Liver (tissue), 9 donors: Measurements from ENCODE around the gene PCNT. TPM values are rescaled to one million over a fixed set of nuclear protein-coding genes. Genes with fewer than 3 reads are reported as not detected.

ENCODE experiments used
- DNase-seq: peaks from one replicate; pipeline ENCODE4 v3.0.0-alpha.2; 2017; ENCODE audit warnings: low spot score
- H3K27ac ChIP-seq, 2 donors: one replicate each; pipeline ENCODE4 v1.7.0; 2013; ENCODE audit warnings: inconsistent platforms in 2 of 2, low read length in 2 of 2, control low read depth in 1 of 2, low read depth in 1 of 2, mild to moderate bottlenecking in 1 of 2
- H3K27me3 ChIP-seq, 4 donors: one replicate each; pipeline versions ENCODE4 v1.6.1 to v1.7.0; 2013; ENCODE audit warnings: low read length in 3 of 4, inconsistent platforms in 1 of 4, mild to moderate bottlenecking in 1 of 4, moderate library complexity in 1 of 4; ENCODE audit not compliant: control insufficient read depth in 4 of 4, insufficient read depth in 4 of 4
- H3K36me3 ChIP-seq, 4 donors: one replicate each; pipeline versions ENCODE4 v1.6.1 to v1.7.0; 2013; ENCODE audit warnings: low read length in 3 of 4, mild to moderate bottlenecking in 3 of 4, low read depth in 1 of 4, moderate library complexity in 1 of 4; ENCODE audit not compliant: control insufficient read depth in 4 of 4, insufficient read depth in 3 of 4
- H3K4me1 ChIP-seq, 4 donors: one replicate each; pipeline versions ENCODE4 v1.6.1 to v1.7.0; 2013; ENCODE audit warnings: low read length in 3 of 4, mild to moderate bottlenecking in 3 of 4, moderate library complexity in 1 of 4; ENCODE audit not compliant: control insufficient read depth in 4 of 4, insufficient read depth in 4 of 4
- H3K4me3 ChIP-seq, 3 donors: one replicate each; pipeline versions ENCODE4 v1.6.1 to v1.7.0; 2013; ENCODE audit warnings: low read length in 3 of 3, control low read depth in 1 of 3, low read depth in 1 of 3, mild to moderate bottlenecking in 1 of 3
- H3K9ac ChIP-seq, 2 donors: one replicate each; pipeline ENCODE4 v1.7.0; 2013; ENCODE audit warnings: low read length in 2 of 2, mild to moderate bottlenecking in 2 of 2, moderate library complexity in 2 of 2, control low read depth in 1 of 2, low read depth in 1 of 2
- H3K9me3 ChIP-seq, 4 donors: one replicate each; pipeline versions ENCODE4 v1.6.1 to v1.7.0; 2013; ENCODE audit warnings: low read length in 3 of 4; ENCODE audit not compliant: control insufficient read depth in 4 of 4
- ATF3 ChIP-seq: IDR thresholded peaks from 2 replicates; pipeline ENCODE4 v1.6.1; 2016; ENCODE audit warnings: antibody characterized with exemption
- CTCF ChIP-seq: fragments of 150-350 bp; IDR thresholded peaks from 2 replicates; pipeline ENCODE4 v1.5.1; 2017; ENCODE audit warnings: improper control_type of control experiment, low read depth, low read length; ENCODE audit not compliant: missing input control
- EGR1 ChIP-seq, 2 donors: IDR thresholded peaks; 2 replicates each; pipeline ENCODE4 v1.6.1; 2016 to 2018; ENCODE audit warnings: antibody characterized with exemption in 2 of 2, low read depth in 2 of 2
- FOXA1 ChIP-seq: IDR thresholded peaks from 2 replicates; pipeline ENCODE4 v1.6.1; 2016; ENCODE audit warnings: antibody characterized with exemption
- FOXA2 ChIP-seq: IDR thresholded peaks from 2 replicates; pipeline ENCODE4 v1.6.1; 2016; ENCODE audit warnings: antibody characterized with exemption
- GABPA ChIP-seq, 2 donors: IDR thresholded peaks in 1 of 2; conservative IDR thresholded peaks in 1 of 2; 2 replicates each; pipeline ENCODE4 v1.6.1; 2016; ENCODE audit warnings: antibody characterized with exemption in 2 of 2, mild to moderate bottlenecking in 1 of 2, moderate library complexity in 1 of 2
- HNF4A ChIP-seq, 2 donors: conservative IDR thresholded peaks; 2 replicates each; pipeline ENCODE4 v1.6.1; 2016; ENCODE audit warnings: antibody characterized with exemption in 2 of 2, mild to moderate bottlenecking in 2 of 2
- HNF4G ChIP-seq: IDR thresholded peaks from 2 replicates; pipeline ENCODE4 v1.6.1; 2016; ENCODE audit warnings: antibody characterized with exemption
- JUND ChIP-seq, 2 donors: IDR thresholded peaks; 2 replicates each; pipeline ENCODE4 v1.6.1; 2016; ENCODE audit warnings: antibody characterized with exemption in 2 of 2
- MAX ChIP-seq: IDR thresholded peaks from 2 replicates; pipeline ENCODE4 v1.6.1; 2016; ENCODE audit warnings: antibody characterized with exemption
- NR2F2 ChIP-seq: IDR thresholded peaks from 2 replicates; pipeline ENCODE4 v1.6.1; 2016; ENCODE audit warnings: antibody characterized with exemption
- RAD21 ChIP-seq, 2 donors: IDR thresholded peaks; 2 replicates each; pipeline ENCODE4 v1.6.1; 2016; ENCODE audit warnings: antibody characterized with exemption in 2 of 2, mild to moderate bottlenecking in 2 of 2
- SP1 ChIP-seq: IDR thresholded peaks from 2 replicates; pipeline ENCODE4 v1.6.1; 2018; ENCODE audit warnings: antibody characterized with exemption, mild to moderate bottlenecking
- TAF1 ChIP-seq: conservative IDR thresholded peaks from 2 replicates; pipeline ENCODE4 v1.6.1; 2016; ENCODE audit warnings: antibody characterized with exemption, mild to moderate bottlenecking
- YY1 ChIP-seq: IDR thresholded peaks from 2 replicates; pipeline ENCODE4 v1.6.1; 2016; ENCODE audit warnings: antibody characterized with exemption, mild to moderate bottlenecking
- ZBTB33 ChIP-seq: IDR thresholded peaks from 2 replicates; pipeline ENCODE4 v1.6.1; 2016; ENCODE audit warnings: antibody characterized with exemption
- WGBS: extraction: QIAGEN DNeasy Blood & Tissue Kit; methylation state at CpG from one replicate; pipeline ENCODE4 v1.1.7; 2013; 5-methylcytosine and 5-hydroxymethylcytosine counted together
- polyA plus RNA-seq, 2 donors: library from polyadenylated mRNA; stranded (reverse) in 1 of 2; unstranded in 1 of 2; fragments of 200-250 nt in 1 of 2; fragments of >200 nt in 1 of 2; fragmentation: Nextera tagmentation in 1 of 2; extraction: Ambion mirVana in 1 of 2; gene quantifications; one replicate each; pipeline versions ENCODE4 v1.2.1 to v1.2.3, GENCODE V29; 2013 to 2015
- total RNA-seq, 2 donors: library from RNA; depleted of rRNA; stranded (reverse); fragments of >200 nt; gene quantifications; one replicate each; pipeline ENCODE4 v1.2.3, GENCODE V29; 2014
- TF ChIP-seq, protein P1 (sequence below): IDR thresholded peaks from 2 replicates; pipeline ENCODE4 v1.6.1; 2016; ENCODE audit warnings: antibody characterized with exemption, mild to moderate bottlenecking
- donor health status: healthy.
- donor health status: healthy.
- donor health status: healthy.
- donor health status: healthy.
- donor health status: healthy.

PCNT gene
- total and polyA plus RNA-seq, 4 donors: 6.7 to 36.8 (median 15.2) TPM

- H3K9me3 ChIP-seq: no peaks in the 10 kb centered on the region
- H3K27me3 ChIP-seq: no peaks in the 10 kb centered on the region
- 94% methylated on average over 34 of the region's 34 CpGs for WGBS
- no peak overlapping the region for H3K4me3 ChIP-seq
- peaks cover 10 to 46% (median 24%) of the 10 kb centered on the region in 4 donors for H3K36me3 ChIP-seq
- TF ChIP-seq TAF1 (no peak), RAD21 (IDR thresholded peaks at IDR 0.05) (no peak), EGR1 (IDR thresholded peaks at IDR 0.05; ENCODE audit: low read depth in 2 of 2) (no peak), MAX (no peak), NR2F2 (no peak), FOXA1 (no peak), HNF4G (no peak), FOXA2 (no peak), ATF3 (no peak), GABPA (IDR thresholded peaks at IDR 0.05 in 1 of 2, conservative IDR thresholded peaks at IDR 0.05 in 1 of 2) (no peak), JUND (IDR thresholded peaks at IDR 0.05) (no peak), HNF4A (conservative IDR thresholded peaks at IDR 0.05) (no peak), ZBTB33 (no peak), YY1 (no peak), SP1 (no peak), CTCF (no peak)
- TF ChIP-seq, protein P1, sequence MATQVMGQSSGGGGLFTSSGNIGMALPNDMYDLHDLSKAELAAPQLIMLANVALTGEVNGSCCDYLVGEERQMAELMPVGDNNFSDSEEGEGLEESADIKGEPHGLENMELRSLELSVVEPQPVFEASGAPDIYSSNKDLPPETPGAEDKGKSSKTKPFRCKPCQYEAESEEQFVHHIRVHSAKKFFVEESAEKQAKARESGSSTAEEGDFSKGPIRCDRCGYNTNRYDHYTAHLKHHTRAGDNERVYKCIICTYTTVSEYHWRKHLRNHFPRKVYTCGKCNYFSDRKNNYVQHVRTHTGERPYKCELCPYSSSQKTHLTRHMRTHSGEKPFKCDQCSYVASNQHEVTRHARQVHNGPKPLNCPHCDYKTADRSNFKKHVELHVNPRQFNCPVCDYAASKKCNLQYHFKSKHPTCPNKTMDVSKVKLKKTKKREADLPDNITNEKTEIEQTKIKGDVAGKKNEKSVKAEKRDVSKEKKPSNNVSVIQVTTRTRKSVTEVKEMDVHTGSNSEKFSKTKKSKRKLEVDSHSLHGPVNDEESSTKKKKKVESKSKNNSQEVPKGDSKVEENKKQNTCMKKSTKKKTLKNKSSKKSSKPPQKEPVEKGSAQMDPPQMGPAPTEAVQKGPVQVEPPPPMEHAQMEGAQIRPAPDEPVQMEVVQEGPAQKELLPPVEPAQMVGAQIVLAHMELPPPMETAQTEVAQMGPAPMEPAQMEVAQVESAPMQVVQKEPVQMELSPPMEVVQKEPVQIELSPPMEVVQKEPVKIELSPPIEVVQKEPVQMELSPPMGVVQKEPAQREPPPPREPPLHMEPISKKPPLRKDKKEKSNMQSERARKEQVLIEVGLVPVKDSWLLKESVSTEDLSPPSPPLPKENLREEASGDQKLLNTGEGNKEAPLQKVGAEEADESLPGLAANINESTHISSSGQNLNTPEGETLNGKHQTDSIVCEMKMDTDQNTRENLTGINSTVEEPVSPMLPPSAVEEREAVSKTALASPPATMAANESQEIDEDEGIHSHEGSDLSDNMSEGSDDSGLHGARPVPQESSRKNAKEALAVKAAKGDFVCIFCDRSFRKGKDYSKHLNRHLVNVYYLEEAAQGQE: no peak
- no peak for DNase-seq
- H3K27ac ChIP-seq: no peak overlapping the region
- H3K9ac ChIP-seq: no peak overlapping the region
- no peaks in the 10 kb centered on the region for H3K4me1 ChIP-seq
Observed at GRCh38 chr21:46346296-46347202, 22.6 kb downstream of the PCNT start.
